Stimulated activated CD8-positive, alpha-beta memory T cell treated with anti-CD3 and anti-CD28 coated beads, Interleukin-4, amount 100 ng/mL, for 1 hour (primary cell): ENCODE data around the gene CDK14.

Experiments
- DNase-seq, 2 donors: peaks; one replicate each; pipeline ENCODE4 v3.0.0-alpha.2; 2020; ENCODE audit warnings: low read depth in 2 of 2, low spot score in 1 of 2

The CDK14 gene

DNA sequence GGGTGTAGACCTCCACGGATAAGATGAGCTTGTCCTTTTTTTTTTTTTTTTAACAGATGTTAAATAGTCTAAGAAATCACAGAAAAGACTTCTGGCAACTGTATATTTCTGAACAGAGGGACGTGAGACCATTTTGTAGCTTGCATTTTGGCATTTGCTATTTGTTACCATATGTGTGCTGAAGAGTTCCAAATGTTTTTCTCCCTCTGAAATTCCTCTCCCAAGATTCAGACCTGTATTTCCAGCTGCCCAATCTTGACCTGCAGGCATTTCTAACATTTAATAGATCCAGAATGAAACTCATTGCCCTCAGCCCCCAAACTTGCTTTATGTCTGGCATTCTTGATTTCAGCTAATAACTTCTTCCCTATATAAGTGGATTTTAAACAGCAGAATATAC lies 445.0 kb downstream of the CDK14 start:
- DNase-seq: no peak

DNA sequence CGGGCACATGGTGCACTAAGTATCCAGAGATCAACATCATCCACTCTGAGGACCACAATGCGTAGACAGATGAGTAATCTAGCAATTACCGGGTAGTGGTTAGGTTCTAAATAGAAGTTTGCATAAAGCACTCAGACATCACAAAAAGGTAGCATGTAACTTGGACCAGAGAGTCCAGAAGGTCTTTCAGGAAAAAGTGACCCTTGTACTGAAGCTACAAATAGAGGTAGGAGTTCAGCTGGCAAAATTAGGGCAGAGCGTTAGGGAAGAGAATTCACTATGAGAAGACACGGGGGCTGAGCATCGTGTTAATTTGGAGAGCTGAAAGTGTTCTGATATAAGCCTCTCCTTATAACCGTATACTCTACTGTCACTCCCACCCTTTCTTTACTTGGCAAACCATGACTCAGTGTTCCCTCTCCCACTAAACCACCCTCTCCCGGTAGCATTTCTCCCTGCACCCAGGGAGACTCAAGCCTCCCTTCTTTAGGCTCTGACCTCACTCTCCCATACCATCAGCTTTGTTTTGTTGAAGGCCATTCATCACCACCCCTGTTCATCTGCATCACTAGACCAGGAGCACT lies 445.9 kb downstream of the CDK14 start:
- DNase-seq: no peak

DNA sequence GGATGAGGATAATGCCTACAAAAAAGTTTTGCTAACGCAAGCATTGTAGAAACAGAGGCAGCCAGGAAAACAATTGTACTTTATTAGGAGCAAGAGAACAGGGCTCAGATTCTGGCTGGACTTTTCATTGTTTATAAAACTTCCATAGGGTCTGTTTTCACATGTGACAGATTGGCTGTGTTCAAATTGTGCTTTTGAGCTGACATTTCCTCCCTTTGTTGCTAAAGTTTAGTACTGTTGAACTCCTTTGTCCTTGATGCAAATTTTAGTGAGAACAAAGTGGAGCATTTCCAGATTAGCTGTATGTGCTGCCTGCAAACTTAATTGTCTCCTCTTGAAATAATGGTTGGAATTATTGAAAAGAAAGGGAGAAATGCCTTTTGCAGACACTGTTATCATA lies 447.1 kb downstream of the CDK14 start:
- DNase-seq: no peak

DNA sequence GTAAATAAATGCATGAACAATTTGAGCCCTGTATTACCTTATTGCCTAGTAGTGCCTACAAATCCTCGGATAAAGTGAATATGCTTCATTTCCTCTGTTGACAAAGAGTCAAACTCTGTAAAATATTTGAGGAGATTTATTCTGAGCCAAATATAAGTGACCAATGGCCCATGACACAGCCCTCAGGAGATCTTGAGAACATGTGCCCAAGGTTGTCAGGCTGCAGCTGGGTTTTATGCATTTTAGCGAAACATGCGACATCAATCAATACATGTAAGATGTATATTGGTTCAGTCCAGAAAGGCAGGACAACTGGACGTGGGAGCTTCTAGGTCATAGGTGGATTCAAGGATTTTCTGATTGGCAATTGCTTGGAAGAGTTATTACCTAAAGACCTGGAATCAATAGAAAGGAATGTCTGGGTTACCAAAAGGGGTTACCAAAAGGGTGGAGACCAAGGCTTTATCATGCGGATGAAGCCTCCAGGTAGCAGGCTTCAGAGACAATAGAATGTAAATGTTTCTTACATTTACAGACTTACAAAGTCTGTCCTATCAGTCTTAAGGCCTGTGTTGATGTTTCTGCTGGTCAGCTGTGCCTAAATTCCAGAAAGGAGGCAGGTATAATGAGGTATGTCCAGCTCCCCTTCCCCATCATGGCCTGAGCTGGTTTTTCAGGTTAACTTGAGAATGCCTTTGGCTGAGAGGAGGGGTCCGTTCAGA lies 448.0 kb downstream of the CDK14 start:
- DNase-seq: no peak

DNA sequence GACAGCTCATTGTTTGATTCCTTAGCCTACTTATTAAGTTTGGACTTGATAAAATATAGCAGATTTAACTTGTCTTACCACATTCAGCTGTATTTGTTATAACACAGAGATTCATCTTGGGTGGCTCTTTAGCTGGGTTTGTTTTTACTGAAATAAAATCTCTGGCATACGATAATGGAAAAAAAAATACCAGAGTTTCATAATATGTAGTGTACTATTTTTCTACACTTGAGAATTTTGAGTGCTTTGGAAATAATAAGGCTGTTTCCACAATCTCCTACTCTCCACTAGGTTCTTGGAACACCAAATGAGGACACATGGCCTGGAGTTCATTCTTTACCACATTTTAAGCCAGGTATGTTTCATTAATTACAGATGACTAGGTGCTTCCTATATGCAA lies 449.5 kb downstream of the CDK14 start:
- DNase-seq: no peak

DNA sequence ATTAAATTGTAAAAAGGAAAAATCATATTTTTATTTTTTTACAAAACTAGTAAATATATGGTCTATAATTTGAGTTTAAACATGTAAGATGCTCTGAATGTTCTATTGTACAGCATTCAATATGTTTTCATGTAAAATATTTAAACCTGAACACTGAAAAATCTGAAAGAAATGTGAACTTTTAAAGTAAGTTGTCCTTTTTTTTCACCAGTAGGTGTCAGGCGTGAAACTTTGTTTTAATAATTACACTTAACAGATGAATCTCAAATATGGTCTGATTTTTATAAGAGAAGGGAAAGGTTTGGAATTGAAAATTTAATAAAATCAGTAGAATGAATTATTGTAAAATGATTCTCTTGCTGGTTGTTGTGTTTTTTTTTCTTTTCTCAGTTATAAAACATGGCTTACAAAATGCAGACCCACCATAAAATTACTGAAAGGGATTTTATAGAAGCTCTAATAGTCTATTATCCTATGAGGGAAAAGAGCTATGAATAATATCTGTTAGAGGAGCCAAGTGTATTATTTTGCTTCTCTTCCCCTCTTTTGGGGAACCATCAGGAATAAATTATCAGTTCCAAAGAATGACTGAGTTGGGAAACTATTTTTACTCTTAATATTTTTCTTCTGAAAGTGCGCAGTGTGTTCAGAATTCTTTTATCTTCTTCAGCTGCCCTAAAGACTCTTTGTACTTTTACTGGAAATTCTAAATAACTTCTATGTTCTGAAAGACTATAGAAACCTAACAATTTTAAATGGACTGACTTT lies 450.4 kb downstream of the CDK14 start:
- DNase-seq: no peak

DNA sequence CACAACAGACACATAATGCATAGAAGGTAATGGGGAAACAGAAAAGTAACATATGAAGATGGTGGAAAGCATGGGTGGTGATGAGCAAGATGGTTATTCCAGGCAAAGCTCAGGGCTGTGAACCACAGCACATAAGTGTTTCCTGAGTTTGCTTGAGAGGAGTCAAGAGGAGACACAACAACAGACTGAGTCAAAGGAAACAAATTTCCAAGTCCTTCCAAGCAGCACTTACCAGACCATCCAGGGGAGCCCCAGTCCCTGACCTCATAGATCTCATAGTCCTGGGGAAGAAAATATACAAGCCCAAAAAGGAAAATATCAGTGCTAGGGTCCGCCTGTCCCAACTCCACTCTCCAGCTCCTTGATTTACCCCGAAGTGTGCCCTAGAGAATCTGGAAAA lies 451.5 kb downstream of the CDK14 start:
- no peak for DNase-seq

DNA sequence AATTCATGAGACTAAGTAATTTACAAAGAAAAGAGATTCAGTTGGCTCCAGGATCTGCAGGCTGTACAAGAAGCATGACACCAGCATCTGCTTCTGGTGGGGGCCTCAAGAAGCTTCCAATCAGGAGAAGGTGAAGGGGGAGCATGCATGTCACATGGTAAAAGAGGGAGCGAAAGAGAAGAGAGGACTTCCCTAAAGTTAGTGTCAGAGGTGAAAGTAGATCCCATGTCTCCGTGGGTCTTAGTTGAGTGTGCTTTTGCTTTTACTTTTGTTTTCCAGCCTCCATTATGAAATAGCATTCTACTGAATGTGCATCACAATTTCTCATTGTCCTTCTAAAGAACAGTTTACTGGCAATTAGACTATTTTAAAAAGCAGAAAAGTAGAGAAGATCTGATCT lies 454.6 kb downstream of the CDK14 start:
- no peak for DNase-seq

DNA sequence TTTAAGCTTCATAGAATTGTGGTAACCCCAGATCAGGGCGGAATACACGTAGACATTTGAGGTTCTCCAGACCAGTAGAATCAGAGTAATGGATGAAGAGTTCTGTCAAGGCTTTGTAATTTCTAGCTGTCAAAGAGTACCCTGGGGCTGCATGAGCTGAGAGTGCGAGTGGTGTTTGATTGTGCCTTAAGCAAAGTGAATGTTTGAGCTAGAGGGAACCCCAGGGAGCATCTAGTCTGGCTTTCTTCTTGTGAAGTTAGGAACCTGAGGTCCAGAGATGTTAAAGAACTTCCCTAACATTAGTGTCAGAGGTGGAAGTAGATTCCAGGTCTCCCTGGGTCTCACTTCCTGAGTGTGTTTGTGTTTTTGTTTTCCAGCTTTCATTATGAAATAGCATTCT lies 455.8 kb downstream of the CDK14 start:
- DNase-seq: no peak

DNA sequence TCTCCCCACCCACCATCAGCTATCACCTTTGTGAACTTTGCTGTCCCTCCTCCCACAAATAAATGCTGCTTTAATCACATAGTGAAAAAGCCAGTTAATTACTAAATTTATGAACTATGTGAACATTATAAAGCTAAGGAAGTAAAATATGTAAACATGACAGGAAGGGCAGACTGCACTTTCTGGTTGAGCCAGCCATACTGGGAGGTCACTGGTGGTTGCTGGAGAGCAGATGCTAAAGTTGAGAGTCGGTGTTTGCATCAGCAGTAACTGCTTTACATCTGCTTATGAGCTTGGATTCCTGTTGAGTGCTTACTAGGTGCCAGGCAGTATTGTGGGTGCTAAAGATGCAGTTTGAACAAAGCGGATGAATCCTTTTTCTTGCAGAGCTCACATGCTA lies 458.3 kb downstream of the CDK14 start:
- no peak for DNase-seq

DNA sequence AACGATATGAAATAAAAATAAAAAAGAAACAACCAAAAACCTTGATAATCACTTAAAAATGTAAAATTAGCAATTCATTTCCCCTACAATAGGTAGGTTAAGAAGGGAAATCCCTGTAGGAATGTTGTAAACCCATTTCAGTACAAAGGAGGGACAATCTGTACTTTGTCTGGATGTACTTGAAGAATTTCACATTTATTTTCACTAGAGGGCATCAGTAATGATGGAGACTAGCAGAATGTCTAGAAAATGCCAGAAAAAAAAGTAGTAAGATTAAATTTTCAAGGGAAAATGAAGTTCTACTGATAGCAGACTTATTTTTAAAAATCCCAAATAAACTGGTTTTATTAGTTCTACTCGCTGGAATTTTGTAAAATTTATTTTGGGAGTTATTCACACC lies 459.1 kb downstream of the CDK14 start:
- no peak for DNase-seq

DNA sequence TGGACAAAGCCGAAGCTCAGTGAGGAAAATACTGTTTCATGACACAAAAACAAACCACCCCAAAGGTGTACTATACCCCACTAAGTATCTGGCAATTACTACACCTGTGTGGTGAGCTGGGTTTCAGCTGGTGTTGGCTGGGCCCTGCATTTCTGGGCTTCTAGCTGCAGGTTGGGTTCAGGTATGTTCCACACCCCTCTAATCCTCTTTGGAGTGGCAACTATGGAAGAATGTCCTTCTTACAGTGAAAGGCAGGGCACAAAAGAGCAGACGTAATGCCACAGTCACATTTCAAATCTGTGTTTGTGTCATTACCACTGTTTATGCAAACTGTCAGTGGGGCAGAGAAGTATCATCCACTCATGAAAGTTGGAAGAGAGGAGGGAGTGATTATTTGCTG lies 466.6 kb downstream of the CDK14 start:
- no peak for DNase-seq

DNA sequence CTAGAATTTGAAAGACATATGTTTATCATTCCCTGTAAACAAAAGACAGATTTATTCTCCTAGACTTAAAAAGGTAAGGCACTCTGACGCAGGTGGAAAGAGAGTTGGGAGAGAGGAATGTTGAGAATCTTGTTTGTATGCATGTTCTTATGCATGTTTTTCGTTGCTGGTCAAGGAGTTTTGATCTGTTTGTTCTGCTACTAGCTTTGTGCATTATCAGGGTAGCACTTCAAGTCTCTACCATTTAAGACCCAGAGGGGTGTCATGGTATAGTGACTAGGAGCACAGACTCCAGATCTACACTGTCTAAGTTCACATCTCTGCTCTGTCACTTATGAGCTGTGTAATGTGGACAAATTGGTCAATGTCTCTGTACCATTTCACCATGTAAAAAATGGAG lies 467.9 kb downstream of the CDK14 start:
- no peak for DNase-seq

DNA sequence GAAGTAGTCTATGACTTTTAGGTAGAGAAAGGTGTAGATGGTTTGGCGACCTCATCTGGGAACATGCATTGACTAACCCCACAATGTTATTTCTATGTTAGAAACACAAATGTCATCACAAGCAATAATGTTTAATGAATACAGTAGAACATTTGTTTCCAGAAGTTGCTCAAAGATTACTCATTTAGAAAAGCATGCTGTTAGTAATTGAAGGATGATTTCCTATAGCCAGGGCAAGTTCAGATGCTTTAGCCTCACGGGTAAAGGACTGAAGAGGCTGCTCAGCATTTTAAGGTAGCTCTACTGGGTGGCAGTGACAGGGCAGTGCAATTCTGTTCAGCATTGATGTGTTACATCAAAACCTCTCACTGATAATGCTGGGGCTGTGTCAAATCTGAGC lies 468.8 kb downstream of the CDK14 start:
- no peak for DNase-seq

DNA sequence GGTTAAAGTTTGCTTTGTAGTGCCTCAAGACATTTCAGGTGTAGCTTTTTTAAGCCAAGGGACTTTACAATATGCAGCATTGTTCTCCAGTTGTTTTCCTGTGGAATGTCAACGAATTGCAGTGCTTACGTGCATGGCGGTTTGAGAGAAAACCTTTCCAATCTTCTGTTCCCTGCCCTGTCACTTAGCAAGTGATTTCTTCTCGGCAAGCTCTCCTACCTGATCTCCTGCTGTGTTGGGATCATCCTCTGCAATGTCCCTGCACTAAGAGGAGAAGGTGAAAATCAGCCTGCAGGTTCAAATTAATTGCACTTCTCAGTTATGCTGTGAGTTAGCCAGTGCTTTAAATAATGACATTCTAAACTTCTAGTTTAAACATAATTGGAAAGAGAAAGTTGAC lies 470.5 kb downstream of the CDK14 start:
- DNase-seq: no peak

DNA sequence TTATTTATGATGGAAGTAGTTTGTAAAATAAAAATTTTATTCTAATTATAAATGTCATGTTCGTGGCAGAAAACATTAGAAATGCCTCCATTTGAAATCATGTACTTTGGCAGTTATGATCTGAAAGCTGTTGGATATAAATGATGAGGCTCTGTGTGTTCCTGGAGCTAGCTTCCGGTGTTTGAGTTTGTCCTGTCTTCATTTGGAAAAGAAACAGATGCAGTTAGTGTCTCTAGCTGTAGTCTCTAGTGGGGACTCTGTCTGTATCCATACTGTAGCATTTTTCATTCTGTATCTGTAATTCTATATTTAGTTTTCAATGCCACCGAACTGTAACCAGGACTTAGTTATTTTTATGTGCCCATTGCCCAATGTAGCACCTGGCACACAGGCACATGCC lies 471.1 kb downstream of the CDK14 start:
- DNase-seq: no peak

DNA sequence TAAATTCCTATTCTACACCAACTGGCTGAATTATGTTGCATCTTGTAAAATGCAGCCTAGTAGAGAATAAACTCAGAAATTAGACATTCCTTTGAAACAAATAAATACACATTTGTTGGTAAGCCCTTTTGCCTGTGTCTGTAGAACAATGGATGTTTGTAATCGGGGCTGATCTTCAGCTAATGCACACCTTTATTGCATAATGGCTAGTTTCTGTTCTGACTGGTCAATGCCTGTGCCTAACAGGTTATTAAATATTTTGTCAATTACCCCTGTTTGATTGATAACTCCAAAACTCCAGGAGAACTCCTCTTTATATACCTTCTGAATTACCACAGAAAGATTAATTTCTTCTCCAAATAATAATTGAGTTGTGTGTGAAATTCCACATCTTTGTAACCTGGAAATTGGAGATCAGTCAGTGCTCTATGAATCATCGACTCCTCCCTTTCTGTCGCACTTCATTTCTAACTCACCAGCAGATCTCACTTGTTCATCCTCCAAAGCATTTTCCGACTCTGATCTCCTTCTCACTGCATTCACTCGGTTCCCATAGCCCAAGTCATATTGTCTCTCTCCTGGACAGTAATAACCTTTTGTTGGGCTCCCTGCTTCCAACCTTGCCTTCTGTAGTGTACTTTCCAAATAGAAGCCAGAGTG lies 472.1 kb downstream of the CDK14 start:
- no peak for DNase-seq

DNA sequence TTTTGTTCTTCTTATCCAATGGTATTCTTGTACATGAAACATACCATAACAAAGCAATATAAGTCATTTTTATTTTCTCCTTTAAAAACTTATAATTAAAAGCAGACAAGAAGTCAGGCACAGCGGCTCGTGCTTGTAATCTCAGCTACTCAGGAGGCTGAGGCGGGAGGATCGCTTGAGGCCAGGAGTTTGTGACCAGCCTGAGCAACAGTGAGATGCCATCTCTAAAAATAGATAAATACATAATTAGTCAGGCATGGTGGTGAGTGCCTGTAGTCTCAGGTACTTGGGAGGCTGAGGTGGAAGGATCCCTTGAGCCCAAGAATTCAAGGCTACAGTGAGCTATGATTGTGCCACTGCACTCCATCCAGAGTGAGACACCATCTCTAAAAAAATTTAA lies 473.0 kb downstream of the CDK14 start:
- no peak for DNase-seq

DNA sequence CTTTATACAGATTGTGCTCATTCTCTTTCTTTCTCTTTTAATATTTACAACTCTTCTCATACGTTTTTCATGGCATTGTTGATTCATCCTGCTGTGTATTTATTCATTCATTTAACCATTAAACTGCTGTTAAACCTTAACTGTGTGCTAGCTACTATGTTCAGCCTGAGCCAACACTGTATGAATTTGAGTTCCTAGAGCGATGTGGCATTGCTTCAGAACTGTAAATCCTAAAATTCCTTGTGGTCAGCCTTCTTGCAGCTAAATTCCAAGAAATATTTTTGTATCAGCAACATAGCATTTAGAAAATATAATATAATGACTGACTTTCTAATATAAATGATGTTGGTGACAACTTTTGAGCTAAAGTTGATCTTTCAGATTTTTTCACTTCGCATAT lies 483.4 kb downstream of the CDK14 start:
- DNase-seq: no peak

DNA sequence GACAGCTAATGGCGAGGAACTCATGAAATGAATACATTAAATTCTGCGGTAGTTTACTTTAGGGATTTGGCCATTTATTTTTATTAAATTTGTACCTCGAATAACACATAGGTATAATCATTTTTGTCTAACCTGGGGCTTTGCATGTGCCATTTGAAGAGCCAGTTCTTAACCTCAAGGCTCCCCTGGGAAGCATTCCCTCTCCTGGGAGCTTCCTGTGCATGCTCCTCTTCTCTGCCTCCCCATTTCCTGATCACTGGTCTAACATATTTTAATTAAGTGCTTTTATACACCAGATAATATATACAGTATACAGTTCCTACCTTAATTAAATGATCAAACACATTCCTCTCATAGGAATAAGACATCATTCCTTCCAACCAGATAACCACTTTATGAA lies 484.2 kb downstream of the CDK14 start:
- no peak for DNase-seq

DNA sequence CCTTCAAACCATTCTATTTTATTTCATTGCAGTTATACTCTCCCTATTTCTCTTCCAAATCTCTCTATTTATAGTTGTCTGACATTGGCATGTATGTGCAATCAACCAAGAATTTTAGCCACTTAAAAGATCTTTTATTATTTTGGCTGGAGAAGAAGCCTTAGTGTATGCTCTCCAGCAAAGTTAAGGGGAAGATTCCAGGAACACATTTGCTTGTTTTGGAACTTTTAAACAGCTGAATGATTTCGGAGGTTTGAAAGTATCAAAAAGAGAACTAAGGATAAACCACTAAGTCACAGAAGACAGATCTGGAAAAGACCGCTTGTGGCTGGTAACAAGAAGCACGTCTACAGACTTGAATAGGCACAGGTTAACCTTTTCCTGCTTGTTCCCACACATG lies 485.9 kb downstream of the CDK14 start:
- no peak for DNase-seq

DNA sequence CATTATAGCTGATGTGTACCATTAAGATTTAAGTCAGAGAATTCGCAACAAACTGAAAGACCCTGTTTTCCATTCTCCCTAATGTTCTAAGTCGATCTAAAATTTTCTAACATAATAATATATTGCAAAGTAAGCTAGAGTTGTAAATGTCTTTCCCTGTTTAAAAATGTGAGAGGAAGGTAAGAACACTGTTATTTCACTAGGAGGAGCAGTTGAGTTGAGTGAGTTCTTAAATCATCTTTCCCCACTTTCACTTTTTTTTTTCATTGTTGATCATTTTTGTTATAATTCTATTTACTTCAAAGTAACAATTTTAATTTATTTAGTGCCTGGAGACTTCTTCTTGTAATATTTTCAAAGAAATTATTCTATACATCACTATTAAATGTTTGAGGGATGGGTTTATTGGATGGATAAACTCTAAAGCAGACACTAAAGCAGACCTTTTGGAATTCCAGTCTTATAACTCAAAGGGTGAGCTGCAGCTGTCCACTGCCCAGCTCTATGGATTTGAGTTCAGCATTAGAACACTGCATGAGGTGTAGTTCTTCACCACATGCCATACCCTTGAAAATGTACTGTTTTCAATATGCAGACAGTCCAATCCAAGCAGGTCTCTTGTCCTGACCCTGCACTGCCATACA lies 486.9 kb downstream of the CDK14 start:
- DNase-seq: no peak
